ENCODE results near the gene DDX1.

DDX1 gene

GRCh38 chr2:15557887-15558311, 33.8 kb upstream of the DDX1 start:
- no peak overlapping the region for H3K27ac ChIP-seq (replicated peaks)
- DNase-seq (ENCODE audit: low read depth in 1 of 2, low spot score in 1 of 2), result no peak
- TF ChIP-seq, protein P1, sequence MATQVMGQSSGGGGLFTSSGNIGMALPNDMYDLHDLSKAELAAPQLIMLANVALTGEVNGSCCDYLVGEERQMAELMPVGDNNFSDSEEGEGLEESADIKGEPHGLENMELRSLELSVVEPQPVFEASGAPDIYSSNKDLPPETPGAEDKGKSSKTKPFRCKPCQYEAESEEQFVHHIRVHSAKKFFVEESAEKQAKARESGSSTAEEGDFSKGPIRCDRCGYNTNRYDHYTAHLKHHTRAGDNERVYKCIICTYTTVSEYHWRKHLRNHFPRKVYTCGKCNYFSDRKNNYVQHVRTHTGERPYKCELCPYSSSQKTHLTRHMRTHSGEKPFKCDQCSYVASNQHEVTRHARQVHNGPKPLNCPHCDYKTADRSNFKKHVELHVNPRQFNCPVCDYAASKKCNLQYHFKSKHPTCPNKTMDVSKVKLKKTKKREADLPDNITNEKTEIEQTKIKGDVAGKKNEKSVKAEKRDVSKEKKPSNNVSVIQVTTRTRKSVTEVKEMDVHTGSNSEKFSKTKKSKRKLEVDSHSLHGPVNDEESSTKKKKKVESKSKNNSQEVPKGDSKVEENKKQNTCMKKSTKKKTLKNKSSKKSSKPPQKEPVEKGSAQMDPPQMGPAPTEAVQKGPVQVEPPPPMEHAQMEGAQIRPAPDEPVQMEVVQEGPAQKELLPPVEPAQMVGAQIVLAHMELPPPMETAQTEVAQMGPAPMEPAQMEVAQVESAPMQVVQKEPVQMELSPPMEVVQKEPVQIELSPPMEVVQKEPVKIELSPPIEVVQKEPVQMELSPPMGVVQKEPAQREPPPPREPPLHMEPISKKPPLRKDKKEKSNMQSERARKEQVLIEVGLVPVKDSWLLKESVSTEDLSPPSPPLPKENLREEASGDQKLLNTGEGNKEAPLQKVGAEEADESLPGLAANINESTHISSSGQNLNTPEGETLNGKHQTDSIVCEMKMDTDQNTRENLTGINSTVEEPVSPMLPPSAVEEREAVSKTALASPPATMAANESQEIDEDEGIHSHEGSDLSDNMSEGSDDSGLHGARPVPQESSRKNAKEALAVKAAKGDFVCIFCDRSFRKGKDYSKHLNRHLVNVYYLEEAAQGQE (IDR thresholded peaks at IDR 0.05; ENCODE audit: insufficient replicate concordance, low read depth), result no peak
- TF ChIP-seq, protein P2, sequence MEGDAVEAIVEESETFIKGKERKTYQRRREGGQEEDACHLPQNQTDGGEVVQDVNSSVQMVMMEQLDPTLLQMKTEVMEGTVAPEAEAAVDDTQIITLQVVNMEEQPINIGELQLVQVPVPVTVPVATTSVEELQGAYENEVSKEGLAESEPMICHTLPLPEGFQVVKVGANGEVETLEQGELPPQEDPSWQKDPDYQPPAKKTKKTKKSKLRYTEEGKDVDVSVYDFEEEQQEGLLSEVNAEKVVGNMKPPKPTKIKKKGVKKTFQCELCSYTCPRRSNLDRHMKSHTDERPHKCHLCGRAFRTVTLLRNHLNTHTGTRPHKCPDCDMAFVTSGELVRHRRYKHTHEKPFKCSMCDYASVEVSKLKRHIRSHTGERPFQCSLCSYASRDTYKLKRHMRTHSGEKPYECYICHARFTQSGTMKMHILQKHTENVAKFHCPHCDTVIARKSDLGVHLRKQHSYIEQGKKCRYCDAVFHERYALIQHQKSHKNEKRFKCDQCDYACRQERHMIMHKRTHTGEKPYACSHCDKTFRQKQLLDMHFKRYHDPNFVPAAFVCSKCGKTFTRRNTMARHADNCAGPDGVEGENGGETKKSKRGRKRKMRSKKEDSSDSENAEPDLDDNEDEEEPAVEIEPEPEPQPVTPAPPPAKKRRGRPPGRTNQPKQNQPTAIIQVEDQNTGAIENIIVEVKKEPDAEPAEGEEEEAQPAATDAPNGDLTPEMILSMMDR (IDR thresholded peaks at IDR 0.05; ENCODE audit: insufficient read depth, low read length), result no peak
- no peak for TF ChIP-seq POLR2AphosphoS5 (IDR thresholded peaks at IDR 0.05; ENCODE audit: low read depth)
- no peak for TF ChIP-seq SPI1 (IDR thresholded peaks at IDR 0.05; ENCODE audit: borderline replicate concordance, low read depth)
- no peak for TF ChIP-seq GABPA (IDR thresholded peaks at IDR 0.05; ENCODE audit: low read depth)
- H3K27me3 ChIP-seq (ENCODE audit: insufficient read depth, poor library complexity, severe bottlenecking), result no peaks in the 10 kb centered on the region
- H3K4me3 ChIP-seq (replicated peaks; ENCODE audit: insufficient read depth, low read length), result no peak overlapping the region

GRCh38 chr2:15559379-15560139, 32.1 kb upstream of the DDX1 start:
- Histone ChIP-seq H3K27me3 (ENCODE audit: insufficient read depth, poor library complexity, severe bottlenecking) (no peaks in the 10 kb centered on the region), H3K4me3 (replicated peaks; ENCODE audit: insufficient read depth, low read length) (peak overlapping the region; percentile 79), H3K27ac (replicated peaks) (peak overlapping the region; percentile 65; the same call in 1 of the 2 replicates)
- DNase-seq (ENCODE audit: low read depth in 1 of 2, low spot score in 1 of 2), result no peak
- TF ChIP-seq, protein P1 (IDR thresholded peaks at IDR 0.05; ENCODE audit: insufficient replicate concordance, low read depth), result no peak

GRCh38 chr2:15560140-15560987, 31.3 kb upstream of the DDX1 start:
- no peak for TF ChIP-seq GABPA (IDR thresholded peaks at IDR 0.05; ENCODE audit: low read depth)
- no peak for TF ChIP-seq POLR2AphosphoS5 (IDR thresholded peaks at IDR 0.05; ENCODE audit: low read depth)
- TF ChIP-seq, protein P1 (IDR thresholded peaks at IDR 0.05; ENCODE audit: insufficient replicate concordance, low read depth), result no peak
- no peak for TF ChIP-seq SPI1 (IDR thresholded peaks at IDR 0.05; ENCODE audit: borderline replicate concordance, low read depth)
- TF ChIP-seq, protein P2 (IDR thresholded peaks at IDR 0.05; ENCODE audit: insufficient read depth, low read length), result no peak
- Histone ChIP-seq H3K27ac (replicated peaks) (peak overlapping the region; percentile 65), H3K4me3 (replicated peaks; ENCODE audit: insufficient read depth, low read length) (peak overlapping the region; percentile 79), H3K27me3 (ENCODE audit: insufficient read depth, poor library complexity, severe bottlenecking) (no peaks in the 10 kb centered on the region)
- peak in 1 of 2 experiments; percentile 22 for DNase-seq (ENCODE audit: low read depth in 1 of 2, low spot score in 1 of 2)

Measured in HL-60 (cell line).